Kidney epithelial cell (primary cell): ENCODE measurements around the gene TBC1D5. TPM values are rescaled to one million over a fixed set of nuclear protein-coding genes. Genes with fewer than 3 reads are reported as not detected.
"Not testable (repeated sequence)": the region's sequence is repeated elsewhere in the genome, so short reads cannot be mapped to it uniquely, and the experiment has no call there.

Experiments
- DNase-seq: peaks from one replicate; pipeline ENCODE4 v3.0.0-alpha.2; 2010; ENCODE audit warnings: low read depth
- H3K27me3 ChIP-seq: 2 replicates; pipeline ENCODE4 v1.6.0; 2011; ENCODE audit warnings: low read length; ENCODE audit not compliant: control insufficient read depth, insufficient read depth
- H3K36me3 ChIP-seq: 2 replicates; pipeline ENCODE4 v1.5.1; 2011; ENCODE audit warnings: low read length; ENCODE audit not compliant: control insufficient read depth, insufficient read depth
- H3K4me3 ChIP-seq: 2 replicates; pipeline ENCODE4 v1.5.1; 2011; ENCODE audit warnings: low read depth, mild to moderate bottlenecking, control low read depth, low read length
- total RNA-seq: library from RNA; depleted of rRNA; stranded (reverse); fragments of >200 nt; gene quantifications from 2 replicates; pipeline ENCODE4 v1.2.3, GENCODE V29; 2015
- TF ChIP-seq, protein P1 (sequence below): IDR thresholded peaks from 2 replicates; pipeline ENCODE4 v1.5.1; 2011; ENCODE audit warnings: mild to moderate bottlenecking, moderate library complexity, low read length, control low read depth, inconsistent platforms; ENCODE audit not compliant: insufficient read depth, poor library complexity, severe bottlenecking

TBC1D5 gene
- total RNA-seq, 1 donor from 2014 or later: 100 TPM

DNA sequence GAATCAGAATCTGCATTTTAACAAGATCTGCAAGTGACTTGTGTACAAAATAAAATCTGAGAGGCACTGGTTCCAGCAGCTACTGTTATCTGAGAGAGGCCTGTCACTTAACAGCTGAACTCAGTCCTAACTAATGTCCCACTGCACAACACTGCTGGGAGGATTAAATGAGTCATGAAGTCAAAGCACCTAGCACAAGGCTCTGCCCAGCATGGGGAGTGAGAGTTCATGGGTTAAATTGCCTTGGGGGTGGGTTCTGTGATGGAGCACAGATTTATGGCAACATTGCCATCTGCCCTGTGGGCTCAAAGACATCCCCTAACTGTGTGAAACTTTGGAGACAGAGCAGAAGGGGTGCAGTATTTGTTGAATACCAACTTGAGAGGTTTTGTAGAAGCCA, 606.7 kb downstream of the TBC1D5 start:
- no peaks in the 10 kb centered on the region for H3K36me3 ChIP-seq
- H3K4me3 ChIP-seq: no peak overlapping the region
- no peak for DNase-seq
- TF ChIP-seq, protein P1, sequence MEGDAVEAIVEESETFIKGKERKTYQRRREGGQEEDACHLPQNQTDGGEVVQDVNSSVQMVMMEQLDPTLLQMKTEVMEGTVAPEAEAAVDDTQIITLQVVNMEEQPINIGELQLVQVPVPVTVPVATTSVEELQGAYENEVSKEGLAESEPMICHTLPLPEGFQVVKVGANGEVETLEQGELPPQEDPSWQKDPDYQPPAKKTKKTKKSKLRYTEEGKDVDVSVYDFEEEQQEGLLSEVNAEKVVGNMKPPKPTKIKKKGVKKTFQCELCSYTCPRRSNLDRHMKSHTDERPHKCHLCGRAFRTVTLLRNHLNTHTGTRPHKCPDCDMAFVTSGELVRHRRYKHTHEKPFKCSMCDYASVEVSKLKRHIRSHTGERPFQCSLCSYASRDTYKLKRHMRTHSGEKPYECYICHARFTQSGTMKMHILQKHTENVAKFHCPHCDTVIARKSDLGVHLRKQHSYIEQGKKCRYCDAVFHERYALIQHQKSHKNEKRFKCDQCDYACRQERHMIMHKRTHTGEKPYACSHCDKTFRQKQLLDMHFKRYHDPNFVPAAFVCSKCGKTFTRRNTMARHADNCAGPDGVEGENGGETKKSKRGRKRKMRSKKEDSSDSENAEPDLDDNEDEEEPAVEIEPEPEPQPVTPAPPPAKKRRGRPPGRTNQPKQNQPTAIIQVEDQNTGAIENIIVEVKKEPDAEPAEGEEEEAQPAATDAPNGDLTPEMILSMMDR: no peak
- H3K27me3 ChIP-seq: no peaks in the 10 kb centered on the region

DNA sequence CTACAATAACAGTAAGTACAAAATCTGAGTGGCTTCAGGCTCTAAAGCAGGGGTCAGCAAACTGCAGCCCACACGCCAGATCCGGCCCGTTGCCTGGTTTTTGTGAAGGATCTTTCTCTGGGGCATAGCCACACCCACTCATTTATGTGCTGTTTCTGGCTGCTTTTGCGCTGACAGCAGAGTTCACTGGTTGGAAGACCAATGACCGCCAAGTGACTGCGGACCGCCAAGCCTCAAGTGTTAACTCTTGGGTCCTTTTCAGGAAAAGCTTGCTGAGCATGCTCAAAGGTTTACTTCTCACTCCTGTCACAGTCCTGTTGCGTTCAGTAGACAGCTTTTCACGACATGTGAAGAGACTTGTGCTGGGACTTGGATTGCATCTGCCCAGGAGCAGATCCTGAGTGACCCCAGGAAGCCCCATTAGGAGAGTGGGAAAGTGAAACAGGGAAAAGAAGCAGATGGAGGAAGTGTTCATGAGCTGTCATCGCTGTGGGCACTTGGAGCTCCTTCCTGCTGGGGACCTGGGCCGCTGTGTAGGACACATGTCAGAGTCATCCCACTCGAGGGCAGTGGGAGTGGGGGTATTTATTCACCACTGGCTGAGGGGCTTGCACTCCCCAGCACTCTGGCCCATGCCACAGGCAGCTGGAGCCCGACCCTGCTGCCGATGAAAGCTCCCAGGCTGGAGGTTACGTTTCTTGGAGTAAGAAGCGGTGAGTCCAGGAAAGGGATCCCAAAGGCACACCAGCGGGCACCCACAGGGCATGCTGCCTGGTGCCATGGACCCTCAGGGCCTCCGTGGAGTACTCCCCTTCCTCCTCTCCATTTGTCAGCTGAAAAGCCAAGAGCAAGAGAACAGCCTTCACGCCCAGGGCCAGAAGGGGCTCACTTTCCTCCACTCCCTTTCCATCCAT, 608.5 kb downstream of the TBC1D5 start:
- Histone ChIP-seq H3K4me3 (no peak overlapping the region), H3K27me3 (no peaks in the 10 kb centered on the region), H3K36me3 (no peaks in the 10 kb centered on the region)
- TF ChIP-seq, protein P1: no peak
- no peak for DNase-seq

DNA sequence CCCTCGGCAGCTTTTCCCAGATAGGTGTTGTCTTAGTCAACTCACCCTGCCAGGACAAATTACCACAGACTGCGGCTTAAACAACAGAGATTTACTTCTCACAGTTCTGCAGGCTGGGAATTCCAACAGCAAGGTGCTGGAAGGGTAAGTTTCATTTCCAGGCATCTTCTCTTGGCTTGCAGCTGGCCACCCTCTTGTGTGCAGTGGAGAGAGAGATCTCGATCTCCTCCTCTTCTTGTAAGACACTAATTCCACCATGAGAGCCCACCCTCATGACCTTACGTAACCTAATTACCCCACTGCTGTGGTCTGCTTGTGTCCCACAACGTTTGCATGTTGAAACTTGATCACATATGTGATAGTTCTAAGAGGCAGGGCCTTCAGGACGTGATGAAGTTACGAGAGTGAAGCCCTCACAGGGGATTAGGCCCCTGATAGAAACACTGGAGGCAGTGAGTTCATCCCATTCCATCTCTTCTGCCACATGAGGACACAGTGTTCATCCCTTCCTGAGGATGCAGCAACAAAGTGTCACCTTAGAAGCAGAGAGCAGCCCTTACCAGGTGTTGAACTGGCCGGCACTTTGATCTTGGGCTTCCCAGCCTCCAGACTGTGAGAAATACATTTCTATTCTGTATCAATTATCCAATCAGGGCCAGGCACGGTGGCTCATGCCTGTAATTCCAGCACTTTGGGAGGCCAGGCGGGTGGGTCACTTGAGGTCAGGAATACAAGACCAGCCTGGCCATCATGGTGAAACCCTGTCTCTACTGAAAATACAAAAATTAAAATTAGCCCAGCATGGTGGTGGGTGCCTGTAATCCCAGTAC, 609.9 kb downstream of the TBC1D5 start:
- TF ChIP-seq, protein P1: no peak
- Histone ChIP-seq H3K36me3 (no peaks in the 10 kb centered on the region), H3K4me3 (no peak overlapping the region), H3K27me3 (no peaks in the 10 kb centered on the region)
- no peak for DNase-seq

DNA sequence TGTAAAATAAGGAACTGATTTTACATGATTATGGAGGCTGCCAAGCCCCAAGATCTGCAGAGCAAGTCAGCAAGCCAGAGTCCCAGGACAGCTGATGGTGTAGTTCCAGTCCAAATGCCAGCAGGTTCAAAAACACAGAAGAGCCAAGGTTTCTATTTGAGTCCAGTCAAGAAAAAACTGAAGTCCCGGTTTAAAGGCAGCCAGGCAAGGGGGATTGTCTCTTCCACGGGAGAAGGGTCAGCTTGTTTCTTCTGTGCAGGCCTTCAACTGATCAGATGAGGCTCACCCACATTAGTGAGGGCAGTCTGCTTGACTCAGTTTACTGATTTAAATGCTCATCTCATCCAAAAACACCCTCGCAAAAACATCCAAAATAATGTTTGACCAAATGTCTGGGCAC, 611.5 kb downstream of the TBC1D5 start:
- no peaks in the 10 kb centered on the region for H3K36me3 ChIP-seq
- H3K27me3 ChIP-seq: no peaks in the 10 kb centered on the region
- no peak for DNase-seq
- TF ChIP-seq, protein P1: no peak
- H3K4me3 ChIP-seq: no peak overlapping the region

DNA sequence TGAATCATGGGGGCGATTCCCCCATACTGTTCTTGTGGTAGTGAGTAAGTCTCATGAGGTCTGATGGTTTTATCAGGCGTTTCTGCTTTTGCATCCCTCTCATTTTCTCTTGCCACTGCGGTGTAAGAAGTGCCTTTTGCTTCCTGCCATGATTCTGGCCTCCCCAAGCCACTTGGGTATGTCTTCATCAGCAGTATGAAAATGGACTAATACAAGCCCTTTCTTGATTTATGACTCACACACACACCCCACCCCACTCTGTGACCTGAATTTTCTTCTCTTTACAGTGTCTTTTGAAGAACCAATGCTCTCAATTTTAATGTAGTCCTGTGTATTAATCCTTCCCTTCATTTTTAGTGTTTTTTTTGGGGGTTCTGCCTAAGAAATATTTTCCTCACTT, 612.9 kb downstream of the TBC1D5 start:
- no peak for DNase-seq

DNA sequence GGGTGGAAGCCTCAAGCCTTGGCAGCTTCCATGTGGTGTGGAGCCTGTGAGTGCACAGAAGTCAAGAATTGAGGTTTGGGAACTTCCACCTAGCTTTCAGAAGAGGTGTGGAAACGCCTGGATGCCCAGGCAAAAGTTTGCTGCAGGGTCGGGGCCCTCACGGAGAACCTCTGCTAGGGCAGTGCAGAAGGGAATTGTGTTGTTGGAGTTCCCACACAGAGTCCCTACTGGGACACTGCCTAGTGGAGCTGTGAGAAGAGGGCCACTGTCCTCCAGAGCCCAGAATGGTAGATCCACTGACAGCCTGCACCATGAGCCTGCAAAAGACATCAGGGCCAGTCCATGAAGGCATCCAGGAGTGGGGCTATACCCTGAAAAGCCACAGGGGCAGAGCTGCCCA, 613.8 kb downstream of the TBC1D5 start:
- DNase-seq, H3K27me3 ChIP-seq, H3K36me3 ChIP-seq, H3K4me3 ChIP-seq: not testable (repeated sequence)

More for the DNA sequence above, 612.9 kb downstream of the TBC1D5 start:
- TF ChIP-seq, protein P1: no peak
- Histone ChIP-seq H3K36me3 (no peaks in the 10 kb centered on the region), H3K27me3 (no peaks in the 10 kb centered on the region), H3K4me3 (no peak overlapping the region)
